DOHH2 (cell line): ENCODE measurements around the gene BMAL2.

Experiments
- H3F3A ChIP-seq: fragments of 200-600 bp; sonication (generic), shearing (Covaris generic); 2 replicates; pipeline ENCODE4 v1.6.0; 2016; ENCODE audit warnings: antibody characterized with exemption, mild to moderate bottlenecking; ENCODE audit not compliant: control insufficient read depth, insufficient read depth
- H3K27ac ChIP-seq: fragments of 200-600 bp; sonication (generic); 2 replicates; pipeline ENCODE4 v1.5.1; 2014; ENCODE audit warnings: low read depth, mild to moderate bottlenecking, low read length, moderate library complexity
- H3K27me3 ChIP-seq: fragments of 200-600 bp; sonication (generic); 2 replicates; pipeline ENCODE4 v1.6.1; 2014; ENCODE audit warnings: mild to moderate bottlenecking, low read length, mixed read lengths; ENCODE audit not compliant: control insufficient read depth
- H3K36me3 ChIP-seq: fragments of 200-600 bp; sonication (generic); 2 replicates; pipeline ENCODE4 v1.6.1; 2014; ENCODE audit warnings: mild to moderate bottlenecking, low read length, moderate library complexity, mixed read lengths; ENCODE audit not compliant: control insufficient read depth
- H3K4me1 ChIP-seq: fragments of 200-600 bp; sonication (generic); 2 replicates; pipeline ENCODE4 v1.6.1; 2014; ENCODE audit warnings: mild to moderate bottlenecking, low read length, mixed read lengths; ENCODE audit not compliant: control insufficient read depth
- H3K4me2 ChIP-seq: fragments of 200-600 bp; sonication (generic); 2 replicates; pipeline ENCODE4 v1.6.0; 2014; ENCODE audit warnings: mild to moderate bottlenecking, low read length, moderate library complexity
- H3K4me3 ChIP-seq: fragments of 200-600 bp; sonication (generic); 2 replicates; pipeline ENCODE4 v1.5.1; 2014; ENCODE audit warnings: mild to moderate bottlenecking, low read length, mixed read lengths
- H3K79me2 ChIP-seq: fragments of 200-600 bp; sonication (generic); 2 replicates; pipeline ENCODE4 v1.6.1; 2014; ENCODE audit warnings: mild to moderate bottlenecking, low read length, mixed read lengths; ENCODE audit not compliant: control insufficient read depth
- H3K9me2 ChIP-seq: fragments of 200-600 bp; sonication (generic); replicated peaks from 2 replicates; pipeline ENCODE4 v1.6.1; 2014; ENCODE audit warnings: mild to moderate bottlenecking, low read length, mixed read lengths; ENCODE audit not compliant: control insufficient read depth
- H3K9me3 ChIP-seq: fragments of 200-600 bp; sonication (generic); 2 replicates; pipeline ENCODE4 v1.6.1; 2014; ENCODE audit warnings: antibody characterized with exemption, low read length, mixed read lengths; ENCODE audit not compliant: control insufficient read depth, insufficient read depth
- H4K20me1 ChIP-seq: fragments of 200-600 bp; sonication (generic); 2 replicates; pipeline ENCODE4 v1.6.0; 2014; ENCODE audit warnings: low read depth, mild to moderate bottlenecking, antibody characterized with exemption, low read length, moderate library complexity; ENCODE audit not compliant: control insufficient read depth, insufficient read depth
- EZH2phosphoT487 ChIP-seq: fragments of 200-600 bp; sonication (generic); IDR thresholded peaks from 2 replicates; pipeline ENCODE4 v1.6.1; 2017; ENCODE audit warnings: borderline replicate concordance, mild to moderate bottlenecking, antibody characterized with exemption, low read length, moderate library complexity, mixed read lengths
- TF ChIP-seq, protein P1 (sequence below): fragments of 200-600 bp; sonication (generic); IDR thresholded peaks from one replicate; pipeline ENCODE4 v1.5.1; 2014; ENCODE audit warnings: antibody characterized with exemption, mild to moderate bottlenecking, low read depth, low read length; ENCODE audit not compliant: poor library complexity, severe bottlenecking

Gene BMAL2

DNA sequence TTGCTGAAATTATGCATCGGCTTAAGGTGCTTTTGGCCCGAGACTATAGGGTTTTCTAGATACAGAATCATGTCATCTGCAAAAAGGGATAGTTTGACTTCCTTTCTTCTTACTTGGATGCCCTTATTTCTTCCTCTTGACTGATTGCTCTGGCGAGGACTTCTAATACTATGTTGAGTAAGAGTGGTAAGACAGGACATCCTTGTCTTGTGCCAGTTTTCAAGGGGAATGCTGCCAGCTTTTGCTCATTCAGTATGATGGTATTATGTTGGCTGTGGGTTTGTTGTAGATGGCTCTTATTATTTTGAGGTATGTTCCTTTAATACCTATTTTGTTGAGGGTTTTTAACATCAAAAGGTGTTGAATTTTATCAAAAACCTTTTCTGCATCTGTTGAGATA, 8.3 kb downstream of the BMAL2 start:
- Histone ChIP-seq H3K79me2 (peaks cover 11% of the 10 kb centered on the region), H3K4me1 (no peaks in the 10 kb centered on the region), H3K27me3 (no peaks in the 10 kb centered on the region), H3K36me3 (no peaks in the 10 kb centered on the region), H3K27ac (no peak overlapping the region), H4K20me1 (no peaks in the 10 kb centered on the region), H3K9me2 (no peaks in the 10 kb centered on the region), H3K4me2 (no peak overlapping the region), H3F3A (no peaks in the 10 kb centered on the region), H3K4me3 (no peak overlapping the region), H3K9me3 (no peaks in the 10 kb centered on the region)
- TF ChIP-seq, protein P1, sequence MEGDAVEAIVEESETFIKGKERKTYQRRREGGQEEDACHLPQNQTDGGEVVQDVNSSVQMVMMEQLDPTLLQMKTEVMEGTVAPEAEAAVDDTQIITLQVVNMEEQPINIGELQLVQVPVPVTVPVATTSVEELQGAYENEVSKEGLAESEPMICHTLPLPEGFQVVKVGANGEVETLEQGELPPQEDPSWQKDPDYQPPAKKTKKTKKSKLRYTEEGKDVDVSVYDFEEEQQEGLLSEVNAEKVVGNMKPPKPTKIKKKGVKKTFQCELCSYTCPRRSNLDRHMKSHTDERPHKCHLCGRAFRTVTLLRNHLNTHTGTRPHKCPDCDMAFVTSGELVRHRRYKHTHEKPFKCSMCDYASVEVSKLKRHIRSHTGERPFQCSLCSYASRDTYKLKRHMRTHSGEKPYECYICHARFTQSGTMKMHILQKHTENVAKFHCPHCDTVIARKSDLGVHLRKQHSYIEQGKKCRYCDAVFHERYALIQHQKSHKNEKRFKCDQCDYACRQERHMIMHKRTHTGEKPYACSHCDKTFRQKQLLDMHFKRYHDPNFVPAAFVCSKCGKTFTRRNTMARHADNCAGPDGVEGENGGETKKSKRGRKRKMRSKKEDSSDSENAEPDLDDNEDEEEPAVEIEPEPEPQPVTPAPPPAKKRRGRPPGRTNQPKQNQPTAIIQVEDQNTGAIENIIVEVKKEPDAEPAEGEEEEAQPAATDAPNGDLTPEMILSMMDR: no peak

DNA sequence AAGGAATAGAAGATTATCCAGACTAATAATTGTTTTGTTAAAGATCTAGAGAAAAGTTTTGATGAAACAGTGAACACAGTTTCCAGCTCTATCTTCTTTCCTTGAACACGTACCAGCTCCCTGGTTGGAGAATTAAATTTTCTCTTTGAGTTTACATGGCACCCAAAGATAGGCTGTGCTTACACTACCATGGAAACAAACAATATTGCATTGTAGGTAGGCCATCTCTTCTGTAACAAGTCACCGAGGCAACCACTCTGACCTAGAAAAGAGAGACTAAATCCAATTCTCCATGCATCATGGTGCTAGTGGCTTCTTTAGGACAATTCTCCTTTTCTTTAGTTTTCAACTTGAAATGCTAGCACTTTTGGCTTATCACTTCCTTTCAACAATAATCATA, 9.9 kb downstream of the BMAL2 start:
- no peak overlapping the region for H3K27ac ChIP-seq

DNA sequence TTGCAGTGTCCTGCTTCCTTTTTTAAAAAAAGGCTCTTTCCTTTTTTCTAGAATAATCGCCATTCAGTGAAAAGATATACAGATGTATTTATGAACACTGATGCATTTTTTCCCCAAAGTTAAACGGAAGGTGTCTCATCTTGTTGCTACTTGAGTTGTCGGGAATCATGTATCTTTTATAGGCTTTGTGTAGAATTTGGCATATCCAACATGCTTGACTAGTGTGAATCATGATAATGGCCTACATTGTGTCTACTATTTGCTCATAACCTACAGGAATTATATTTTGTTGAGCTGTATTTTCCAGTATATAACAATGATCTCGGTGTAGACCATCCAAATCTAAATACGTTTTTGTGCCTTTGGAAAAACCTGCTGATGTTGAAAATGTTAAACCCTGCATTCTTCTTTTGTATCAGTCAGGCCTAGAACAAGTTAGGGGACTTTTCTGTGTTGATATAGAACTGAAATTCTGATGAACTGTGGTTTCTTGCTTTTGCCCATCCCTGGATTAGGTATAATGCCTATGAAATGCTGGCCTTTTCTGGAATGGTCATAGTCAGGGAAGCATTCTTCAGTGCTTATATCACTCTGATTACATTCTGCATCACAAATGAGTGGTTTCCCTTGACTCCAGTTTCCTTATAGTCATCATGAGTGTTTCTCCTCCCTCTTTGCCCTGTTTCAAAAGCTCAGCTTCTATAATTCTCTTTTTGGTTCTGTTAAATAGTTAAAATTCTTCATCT, 10.8 kb downstream of the BMAL2 start:
- Histone ChIP-seq H3K4me2 (no peak overlapping the region), H3F3A (no peaks in the 10 kb centered on the region), H3K9me2 (no peaks in the 10 kb centered on the region), H3K4me1 (no peaks in the 10 kb centered on the region), H3K9me3 (no peaks in the 10 kb centered on the region), H4K20me1 (no peaks in the 10 kb centered on the region), H3K27ac (no peak overlapping the region), H3K4me3 (no peak overlapping the region), H3K36me3 (no peaks in the 10 kb centered on the region), H3K79me2 (peaks cover 11% of the 10 kb centered on the region), H3K27me3 (no peaks in the 10 kb centered on the region)
- TF ChIP-seq EZH2phosphoT487: no peak
- TF ChIP-seq, protein P1: no peak

More for the DNA sequence above, 9.9 kb downstream of the BMAL2 start:
- TF ChIP-seq, protein P1: no peak
- no peak for TF ChIP-seq EZH2phosphoT487
- Histone ChIP-seq H3K79me2 (peaks cover 11% of the 10 kb centered on the region), H3K9me2 (no peaks in the 10 kb centered on the region), H3K36me3 (no peaks in the 10 kb centered on the region), H3K4me3 (no peak overlapping the region), H4K20me1 (no peaks in the 10 kb centered on the region), H3K4me1 (no peaks in the 10 kb centered on the region), H3K9me3 (no peaks in the 10 kb centered on the region), H3K4me2 (no peak overlapping the region), H3F3A (no peaks in the 10 kb centered on the region), H3K27me3 (no peaks in the 10 kb centered on the region)
